SK-N-SH (cell line): ENCODE measurements around the gene LINGO3. TPM values are rescaled to one million over a fixed set of nuclear protein-coding genes. Genes with fewer than 3 reads are reported as not detected.

Experiments
- CTCF ChIA-PET: fragments of 300-600, 350-600 bp; formaldehyde crosslinking; extraction: SDS; loops from one replicate; lab custom pipeline; 2021; lab: Yijun Ruan, JAX
- POLR2A ChIA-PET: fragments of 350-600 bp; sonication (Branson Sonifier 250); formaldehyde crosslinking; extraction: SDS; loops from one replicate; lab custom pipeline; 2020; ENCODE audit warnings: antibody characterized with exemption, inconsistent platforms; lab: Yijun Ruan, JAX
- DNase-seq: peaks from one replicate; pipeline ENCODE4 v3.0.0; 2012
- H2AFZ ChIP-seq: fragments of 200-600 bp; sonication (generic); 2 replicates; pipeline ENCODE4 v1.8.1; 2016; ENCODE audit warnings: antibody characterized with exemption, mild to moderate bottlenecking, low read depth
- H3F3A ChIP-seq: fragments of 200-600 bp; sonication (generic); replicated peaks from 2 replicates; pipeline ENCODE3; 2016; ENCODE audit warnings: antibody characterized with exemption, mild to moderate bottlenecking; ENCODE audit not compliant: insufficient read depth
- H3K27ac ChIP-seq, 2 experiments: fragments of 200-500 bp in 1 of 2; fragments of 200-600 bp in 1 of 2; sonication (Bioruptor generic) in 1 of 2; sonication (generic), shearing (Covaris generic) in 1 of 2; 2 replicates each; pipeline versions ENCODE4 v1.5.1 to v1.6.1; 2014 to 2016; ENCODE audit warnings: low read depth in 2 of 2, inconsistent platforms in 1 of 2, low read length in 1 of 2, mild to moderate bottlenecking in 1 of 2, mixed read lengths in 1 of 2
- H3K27me3 ChIP-seq: fragments of 200-600 bp; sonication (generic), shearing (Covaris generic); 2 replicates; pipeline ENCODE4 v1.6.1; 2016; ENCODE audit warnings: mixed run types; ENCODE audit not compliant: insufficient read depth
- H3K36me3 ChIP-seq, 2 experiments: fragments of 200-500 bp in 1 of 2; fragments of 200-600 bp in 1 of 2; sonication (Bioruptor generic) in 1 of 2; sonication (generic) in 1 of 2; replicated peaks in 1 of 2; 2 replicates each; pipeline versions ENCODE3 to v1.5.1; 2014 to 2016; ENCODE audit warnings: low read length in 1 of 2, mild to moderate bottlenecking in 1 of 2; ENCODE audit not compliant: insufficient read depth in 2 of 2, control insufficient read depth in 1 of 2
- H3K4me1 ChIP-seq, 2 experiments: fragments of 200-500 bp in 1 of 2; fragments of 200-600 bp in 1 of 2; sonication (Bioruptor generic) in 1 of 2; sonication (generic), shearing (Covaris generic) in 1 of 2; 2 replicates each; pipeline versions ENCODE4 v1.5.1 to v1.6.1; 2014 to 2016; ENCODE audit warnings: low read depth in 1 of 2, low read length in 1 of 2, mixed run types in 1 of 2; ENCODE audit not compliant: insufficient read depth in 2 of 2, control insufficient read depth in 1 of 2
- H3K4me2 ChIP-seq: fragments of 200-600 bp; sonication (generic), shearing (Covaris generic); 2 replicates; pipeline ENCODE4 v1.6.1; 2017; ENCODE audit warnings: mixed run types
- H3K4me3 ChIP-seq, 2 experiments: fragments of 200-500 bp in 1 of 2; fragments of 200-600 bp in 1 of 2; sonication (Bioruptor generic) in 1 of 2; sonication (generic), shearing (Covaris generic) in 1 of 2; 2 replicates each; pipeline versions ENCODE4 v1.5.1 to v1.8.1; 2014 to 2016; ENCODE audit warnings: low read depth in 2 of 2, inconsistent platforms in 1 of 2, low read length in 1 of 2, mild to moderate bottlenecking in 1 of 2, mixed read lengths in 1 of 2, moderate library complexity in 1 of 2
- H3K79me2 ChIP-seq: fragments of 200-600 bp; sonication (generic); 2 replicates; pipeline ENCODE4 v1.8.1; 2017; ENCODE audit warnings: mild to moderate bottlenecking; ENCODE audit not compliant: insufficient read depth
- H3K9ac ChIP-seq: fragments of 200-600 bp; sonication (generic); 2 replicates; pipeline ENCODE4 v1.6.1; 2017; ENCODE audit warnings: mixed run types
- H3K9me2 ChIP-seq: fragments of 200-600 bp; sonication (generic); 2 replicates; pipeline ENCODE4 v1.6.1; 2017; ENCODE audit warnings: mixed run types
- H3K9me3 ChIP-seq: fragments of 200-600 bp; sonication (generic); 2 replicates; pipeline ENCODE4 v1.6.1; 2017; ENCODE audit warnings: mixed run types, mild to moderate bottlenecking, moderate library complexity
- H4K20me1 ChIP-seq: fragments of 200-600 bp; sonication (generic); 2 replicates; pipeline ENCODE4 v1.6.1; 2017; ENCODE audit warnings: mild to moderate bottlenecking, mixed run types; ENCODE audit not compliant: insufficient read depth
- CHD2 ChIP-seq: fragments of 150-350 bp; IDR thresholded peaks from 2 replicates; pipeline ENCODE4 v1.6.1; 2018; ENCODE audit warnings: low read length; ENCODE audit not compliant: partially characterized antibody
- ELF1 ChIP-seq: IDR thresholded peaks from 2 replicates; pipeline ENCODE4 v1.4.0; 2012
- EP300 ChIP-seq, 2 experiments: IDR thresholded peaks; 2 replicates each; pipeline versions ENCODE4 v1.4.0 to v1.6.1; 2012; ENCODE audit warnings: borderline replicate concordance in 1 of 2, low read depth in 1 of 2, low read length in 1 of 2
- EZH2phosphoT487 ChIP-seq: fragments of 200-600 bp; sonication (generic); IDR thresholded peaks from 2 replicates; pipeline ENCODE4 v1.6.1; 2017; ENCODE audit warnings: low read depth, mixed run types, mild to moderate bottlenecking, antibody characterized with exemption, moderate library complexity, borderline replicate concordance
- FOXJ3 ChIP-seq: sonication (generic); formaldehyde crosslinking; IDR thresholded peaks from 2 replicates; pipeline ENCODE4 v1.5.1; 2020; ENCODE audit warnings: mild to moderate bottlenecking, missing genetic modification reagents
- GABPA ChIP-seq: IDR thresholded peaks from 2 replicates; pipeline ENCODE4 v1.4.0; 2012; ENCODE audit warnings: low read depth, mild to moderate bottlenecking
- GATA2 ChIP-seq: sonication (generic); formaldehyde crosslinking; IDR thresholded peaks from 2 replicates; pipeline ENCODE4 v1.5.0; 2020; ENCODE audit warnings: mild to moderate bottlenecking, missing genetic modification reagents
- JUND ChIP-seq: IDR thresholded peaks from 2 replicates; pipeline ENCODE4 v1.4.0; 2012
- MEF2A ChIP-seq: IDR thresholded peaks from 2 replicates; pipeline ENCODE4 v1.4.0; 2012; ENCODE audit warnings: low read depth, borderline replicate concordance
- NFIC ChIP-seq: IDR thresholded peaks from 2 replicates; pipeline ENCODE4 v1.4.0; 2012; ENCODE audit warnings: borderline replicate concordance
- NRF1 ChIP-seq: IDR thresholded peaks from 2 replicates; pipeline ENCODE4 v1.6.1; 2012; ENCODE audit warnings: low read depth, mild to moderate bottlenecking, low read length
- PBX3 ChIP-seq: IDR thresholded peaks from 2 replicates; pipeline ENCODE4; 2012
- RCOR1 ChIP-seq: fragments of 150-350 bp; IDR thresholded peaks from 2 replicates; pipeline ENCODE4 v1.6.1; 2017; ENCODE audit warnings: antibody characterized with exemption, low read length
- RXRA ChIP-seq: IDR thresholded peaks from 2 replicates; pipeline ENCODE4 v1.4.0; 2012; ENCODE audit warnings: low read depth, mild to moderate bottlenecking, borderline replicate concordance
- SIN3A ChIP-seq: IDR thresholded peaks from 2 replicates; pipeline ENCODE4 v1.6.1; 2012; ENCODE audit warnings: low read depth, mild to moderate bottlenecking, low read length, moderate library complexity, borderline replicate concordance
- SMC3 ChIP-seq: IDR thresholded peaks from 2 replicates; pipeline ENCODE4 v1.6.1; 2012; ENCODE audit warnings: low read depth, low read length, improper control_type of control experiment
- TAF1 ChIP-seq: IDR thresholded peaks from 2 replicates; pipeline ENCODE4 v1.6.1; 2012; ENCODE audit warnings: low read depth, mild to moderate bottlenecking, low read length, moderate library complexity, borderline replicate concordance
- USF1 ChIP-seq: IDR thresholded peaks from 2 replicates; pipeline ENCODE4 v1.4.0; 2012; ENCODE audit warnings: low read depth, borderline replicate concordance
- WGBS: methylation state at CpG from one replicate; pipeline ENCODE4 v1.1.6; 2017; ENCODE audit warnings: low lambda C conversion rate; 5-methylcytosine and 5-hydroxymethylcytosine counted together
- polyA plus RNA-seq, 3 experiments: library from polyadenylated mRNA; depleted of rRNA; stranded (reverse); fragments of >200 nt; gene quantifications; 2 replicates each; pipeline ENCODE4 v1.2.3, GENCODE V29; 2012
- TF ChIP-seq, protein P1 (sequence below): IDR thresholded peaks from 2 replicates; pipeline ENCODE4 v1.4.0; 2012; ENCODE audit warnings: low read depth, borderline replicate concordance

Gene LINGO3
- polyA plus RNA-seq, 1 of the 3 experiments (the other 2 are of a cell fraction), result not detected

- TF ChIP-seq PBX3 (peak; percentile 29; the same call in 1 of the 2 replicates), EP300 (IDR thresholded peaks at IDR 0.05; ENCODE audit: borderline replicate concordance in 1 of 2, low read depth in 1 of 2, low read length in 1 of 2) (no peak; a peak in 1 of 4 replicates), NFIC (no peak), USF1 (peak; percentile 20; the same call in 1 of the 2 replicates), EZH2phosphoT487 (no peak), SMC3 (no peak), CHD2 (peak; percentile 86), RXRA (no peak), TAF1 (peak; percentile 100), RCOR1 (no peak), FOXJ3 (CRISPR knock-in tag) (peak; percentile 24; the same call in 1 of the 2 replicates), GATA2 (no peak), SIN3A (peak; percentile 64; the same call in 1 of the 2 replicates)
Observed at GRCh38 chr19:2269244-2270156, 38.5 kb downstream of the LINGO3 start (continued).

- H3K79me2 ChIP-seq, result peaks cover 45% of the 10 kb centered on the region
- peaks cover 44% of the 10 kb centered on the region for H4K20me1 ChIP-seq
- H3F3A ChIP-seq, result peaks cover 23% of the 10 kb centered on the region
- H3K27ac ChIP-seq, result peak overlapping the region in 1 of 2 experiments; percentile 77; a peak in 2 of 4 replicates
- peak overlapping the region; percentile 81 for H3K4me2 ChIP-seq
- TF ChIP-seq MEF2A, result no peak
- no peak for TF ChIP-seq GABPA
- TF ChIP-seq, protein P1, sequence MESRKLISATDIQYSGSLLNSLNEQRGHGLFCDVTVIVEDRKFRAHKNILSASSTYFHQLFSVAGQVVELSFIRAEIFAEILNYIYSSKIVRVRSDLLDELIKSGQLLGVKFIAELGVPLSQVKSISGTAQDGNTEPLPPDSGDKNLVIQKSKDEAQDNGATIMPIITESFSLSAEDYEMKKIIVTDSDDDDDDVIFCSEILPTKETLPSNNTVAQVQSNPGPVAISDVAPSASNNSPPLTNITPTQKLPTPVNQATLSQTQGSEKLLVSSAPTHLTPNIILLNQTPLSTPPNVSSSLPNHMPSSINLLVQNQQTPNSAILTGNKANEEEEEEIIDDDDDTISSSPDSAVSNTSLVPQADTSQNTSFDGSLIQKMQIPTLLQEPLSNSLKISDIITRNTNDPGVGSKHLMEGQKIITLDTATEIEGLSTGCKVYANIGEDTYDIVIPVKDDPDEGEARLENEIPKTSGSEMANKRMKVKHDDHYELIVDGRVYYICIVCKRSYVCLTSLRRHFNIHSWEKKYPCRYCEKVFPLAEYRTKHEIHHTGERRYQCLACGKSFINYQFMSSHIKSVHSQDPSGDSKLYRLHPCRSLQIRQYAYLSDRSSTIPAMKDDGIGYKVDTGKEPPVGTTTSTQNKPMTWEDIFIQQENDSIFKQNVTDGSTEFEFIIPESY, result no peak
- TF ChIP-seq ELF1, result no peak
- TF ChIP-seq NRF1, result no peak
- TF ChIP-seq RXRA, result no peak
- TF ChIP-seq EP300 (IDR thresholded peaks at IDR 0.05; ENCODE audit: borderline replicate concordance in 1 of 2, low read depth in 1 of 2, low read length in 1 of 2), result no peak
- no peak for TF ChIP-seq SIN3A
- no peak for TF ChIP-seq EZH2phosphoT487
- TF ChIP-seq JUND, result no peak
- H3K36me3 ChIP-seq, result peaks cover 10 to 21% of the 10 kb centered on the region in 2 experiments
- H3K4me1 ChIP-seq, result peaks cover 8 to 27% of the 10 kb centered on the region in 2 experiments; a peak in 3 of 4 replicates
- no peak for DNase-seq
- 3% methylated on average over 19 of the region's 19 CpGs for WGBS
- no peaks in the 10 kb centered on the region for H3K27me3 ChIP-seq
- peak overlapping the region; percentile 62 for H3K9ac ChIP-seq
- peak overlapping the region; percentile 80 for H2AFZ ChIP-seq
- H3K9me2 ChIP-seq, result no peaks in the 10 kb centered on the region
- ChIA-PET POLR2A (interaction anchor here (2.2 kb wide), 1 partner anchor 15 kb away, joined by 13 read pairs; no protein-coding TSS in a partner anchor), CTCF (no interaction called here)
- H3K9me3 ChIP-seq, result no peaks in the 10 kb centered on the region
- peak overlapping the region; percentile 69 to 91 for H3K4me3 ChIP-seq
Observed at GRCh38 chr19:2268861-2269243, 39.1 kb downstream of the LINGO3 start.
